DLD1 (cell line): Measurements from ENCODE around the gene TNFRSF4.

Experiments used
- in situ Hi-C: cut with HindIII; loops from 2 replicates; pipeline ENCODE4 v1.10.0; 2017; ENCODE audit warnings: low sequenced_read_pairs

Gene TNFRSF4

GRCh38 chr1:1245817-1246576, 32.0 kb upstream of the TNFRSF4 start:
- in situ Hi-C loops: no loop called here

- in situ Hi-C loops: no loop called here
Observed at GRCh38 chr1:1245178-1245816, 31.3 kb upstream of the TNFRSF4 start.

- in situ Hi-C loops: no loop called here
Observed at GRCh38 chr1:1244192-1244811, 30.3 kb upstream of the TNFRSF4 start.

GRCh38 chr1:1243807-1244191, 29.8 kb upstream of the TNFRSF4 start:
- in situ Hi-C loops: no loop called here

- in situ Hi-C loops: no loop called here
Observed at GRCh38 chr1:1243266-1243660, 29.3 kb upstream of the TNFRSF4 start.

GRCh38 chr1:1242461-1243265, 28.7 kb upstream of the TNFRSF4 start:
- in situ Hi-C loops: no loop called here

- in situ Hi-C loops: no loop called here
Observed at GRCh38 chr1:1241588-1242219, 27.8 kb upstream of the TNFRSF4 start.

- in situ Hi-C loops: no loop called here
Observed at GRCh38 chr1:1240822-1241587, 27.1 kb upstream of the TNFRSF4 start.

GRCh38 chr1:1240348-1240732, 26.4 kb upstream of the TNFRSF4 start:
- in situ Hi-C loops: no loop called here

GRCh38 chr1:1239614-1240347, 25.8 kb upstream of the TNFRSF4 start:
- in situ Hi-C loops: no loop called here

GRCh38 chr1:1239227-1239613, 25.3 kb upstream of the TNFRSF4 start:
- in situ Hi-C loops: no loop called here

- in situ Hi-C loops: no loop called here
Observed at GRCh38 chr1:1238702-1239178, 24.8 kb upstream of the TNFRSF4 start.

GRCh38 chr1:1237874-1238701, 24.1 kb upstream of the TNFRSF4 start:
- in situ Hi-C loops: no loop called here

- in situ Hi-C loops: no loop called here
Observed at GRCh38 chr1:1236945-1237873, 23.3 kb upstream of the TNFRSF4 start.

GRCh38 chr1:1236176-1236763, 22.3 kb upstream of the TNFRSF4 start:
- in situ Hi-C loops: no loop called here

- in situ Hi-C loops: no loop called here
Observed at GRCh38 chr1:1235016-1235744, 21.2 kb upstream of the TNFRSF4 start.
